Ovary (tissue), 9 donors: Measurements from ENCODE around the gene MCM3AP. TPM values are rescaled to one million over a fixed set of nuclear protein-coding genes. Genes with fewer than 3 reads are reported as not detected.
A peak's percentile ranks its signal among the peaks of the same experiment; 100 is the strongest.

Source experiments
- DNase-seq, 5 donors: peaks; one replicate each; pipeline ENCODE4 v3.0.0-alpha.2; 2019 to 2020
- H3K27ac ChIP-seq, 2 donors: fragments of 200-600 bp; one replicate each; pipeline versions ENCODE4 v1.5.1 to v1.8.0; 2019 to 2022
- H3K27me3 ChIP-seq: fragments of 200-600 bp; one replicate; pipeline ENCODE4 v1.8.0; 2022
- H3K36me3 ChIP-seq: fragments of 200-600 bp; sonication (generic); one replicate; pipeline ENCODE4 v1.5.1; 2019
- H3K4me1 ChIP-seq: one replicate; pipeline ENCODE4 v1.8.1; 2013; ENCODE audit warnings: mild to moderate bottlenecking, moderate library complexity; ENCODE audit not compliant: insufficient read depth
- H3K4me3 ChIP-seq: fragments of 200-600 bp; sonication (generic); one replicate; pipeline ENCODE4 v1.5.1; 2017
- H3K9me3 ChIP-seq, 2 donors: fragments of 200-600 bp in 1 of 2; sonication (generic) in 1 of 2; one replicate each; pipeline versions ENCODE4 v1.5.1 to v1.8.1; 2013 to 2019; ENCODE audit warnings: mild to moderate bottlenecking in 1 of 2, moderate library complexity in 1 of 2
- CTCF ChIP-seq, 3 donors: fragments of 450-650 bp in 2 of 3; fragments of 200-600 bp in 1 of 3; IDR thresholded peaks; one replicate each; pipeline versions ENCODE4 v1.5.1 to v1.8.0; 2016 to 2022; ENCODE audit warnings: antibody characterized with exemption in 3 of 3, mild to moderate bottlenecking in 1 of 3
- EP300 ChIP-seq: sonication (generic); formaldehyde crosslinking; IDR thresholded peaks from one replicate; pipeline ENCODE4 v1.6.1; 2017; ENCODE audit warnings: antibody characterized with exemption
- POLR2A ChIP-seq: fragments of 450-650 bp; IDR thresholded peaks from one replicate; pipeline ENCODE4 v1.6.1; 2017; ENCODE audit warnings: antibody characterized with exemption, mild to moderate bottlenecking, moderate library complexity
- WGBS, 3 donors: extraction: QIAGEN DNeasy Blood & Tissue Kit in 1 of 3; methylation state at CpG; one replicate each; pipeline versions ENCODE4 v1.1.5 to v1.1.7; 2013 to 2017; 5-methylcytosine and 5-hydroxymethylcytosine counted together
- intact Hi-C, 4 donors: fragments of 100-400 bp; cut with DNase I; formaldehyde crosslinking; loops; one replicate each; pipeline versions ENCODE4 v1.11.0 to v1.15.1; 2022 to 2023
- polyA plus RNA-seq, 2 donors: library from polyadenylated mRNA; stranded (reverse); fragments of 200-250 nt in 1 of 2; fragments of 350-450 nt in 1 of 2; fragmentation: Illumina TruSeq in 1 of 2; extraction: RNeasy Lipid Tissue Mini Kit (QIAGEN cat#74804) in 1 of 2; gene quantifications; one replicate each; pipeline ENCODE4 v1.2.3, GENCODE V29; 2013 to 2014
- total RNA-seq, 7 donors: library from RNA; depleted of rRNA in 2 of 7; stranded (reverse); fragments of >200 nt in 2 of 7; fragmentation: NEBNext Ultra II Directional in 3 of 7; extraction: Animal tissue kit (Norgen Biotek cat#: 25700) in 3 of 7; gene quantifications; one replicate each; pipeline versions ENCODE4 v1.1.0 to v1.2.4, GENCODE V29; 2016 to 2023
- donor health status: DM: no; HTN: no; CAD: no; lungs with moderate emphysema.
- donor health status: DM: no; HTN: no; CAD: no.
- donor health status: Bipolar disorder and iron deficiency.
- donor health status: DM: yes; HTN: yes; CAD: no.
- donor health status: DM: no; HTN: no; CAD: no.
- donor health status: DM: yes; HTN: yes; CAD: no.

MCM3AP gene
- total and polyA plus RNA-seq, 9 donors: 35.9 to 89.3 (median 70.3) TPM

GRCh38 chr21:46199436-46200373, 85.7 kb downstream of the MCM3AP start:
- H3K36me3 ChIP-seq: no peaks in the 10 kb centered on the region
- H3K9me3 ChIP-seq: no peaks in the 10 kb centered on the region
- no peak overlapping the region for H3K27ac ChIP-seq
- WGBS, 3 donors: 78 to 85% (median 83%) methylated on average over 13 of the region's 13 CpGs
- TF ChIP-seq CTCF (IDR thresholded peaks at IDR 0.05): no peak
- no peak for TF ChIP-seq POLR2A
- TF ChIP-seq EP300: no peak
- no peaks in the 10 kb centered on the region for H3K4me1 ChIP-seq
- no peak overlapping the region for H3K4me3 ChIP-seq
- no peaks in the 10 kb centered on the region for H3K27me3 ChIP-seq
- intact Hi-C loops: no loop called here
- peak in 2 of 5 donors; percentile 0 to 4 for DNase-seq

GRCh38 chr21:46196733-46197132, 88.7 kb downstream of the MCM3AP start:
- DNase-seq: peak in 4 of 5 donors; percentile 11 to 29 (median 14)
- 88 to 89% (median 89%) methylated on average over 20 of the region's 20 CpGs for WGBS, 3 donors

GRCh38 chr21:46195595-46196195, 89.7 kb downstream of the MCM3AP start:
- intact Hi-C loops: no loop called here
- Histone ChIP-seq H3K9me3 (no peaks in the 10 kb centered on the region), H3K27ac (no peak overlapping the region), H3K36me3 (no peaks in the 10 kb centered on the region), H3K4me1 (no peaks in the 10 kb centered on the region), H3K27me3 (no peaks in the 10 kb centered on the region), H3K4me3 (no peak overlapping the region)
- DNase-seq: peak in 4 of 5 donors; percentile 6 to 21 (median 10)
- WGBS, 3 donors: 88 to 95% (median 91%) methylated on average over 20 of the region's 20 CpGs
- TF ChIP-seq POLR2A (no peak), CTCF (IDR thresholded peaks at IDR 0.05) (no peak), EP300 (no peak)

More at GRCh38 chr21:46196733-46197132, 88.7 kb downstream of the MCM3AP start:
- intact Hi-C loops: no loop called here
- Histone ChIP-seq H3K4me3 (no peak overlapping the region), H3K27me3 (no peaks in the 10 kb centered on the region), H3K36me3 (no peaks in the 10 kb centered on the region), H3K9me3 (no peaks in the 10 kb centered on the region), H3K27ac (no peak overlapping the region), H3K4me1 (no peaks in the 10 kb centered on the region)
- TF ChIP-seq CTCF (IDR thresholded peaks at IDR 0.05) (no peak), POLR2A (no peak), EP300 (no peak)

GRCh38 chr21:46194374-46195334, 90.8 kb downstream of the MCM3AP start:
- Histone ChIP-seq H3K4me1 (no peaks in the 10 kb centered on the region), H3K9me3 (no peaks in the 10 kb centered on the region), H3K27ac (no peak overlapping the region), H3K4me3 (no peak overlapping the region), H3K27me3 (no peaks in the 10 kb centered on the region), H3K36me3 (no peaks in the 10 kb centered on the region)
- no peak for TF ChIP-seq CTCF (IDR thresholded peaks at IDR 0.05)
- no peak for TF ChIP-seq POLR2A
- TF ChIP-seq EP300: no peak
- WGBS, 3 donors: 90 to 92% (median 92%) methylated on average over 34 of the region's 34 CpGs
- peak in 4 of 5 donors; percentile 12 to 30 (median 14) for DNase-seq
- intact Hi-C loops: no loop called here
